Suprapubic skin (tissue), 3 donors: ENCODE results near the gene PTPRF.

Experiments used
- CTCF ChIP-seq, 2 donors: fragments of 200-600 bp in 1 of 2; fragments of 450-650 bp in 1 of 2; sonication (generic) in 1 of 2; IDR thresholded peaks; one replicate each; pipeline ENCODE4 v1.5.1; 2016 to 2019; ENCODE audit warnings: antibody characterized with exemption in 2 of 2, mild to moderate bottlenecking in 1 of 2, moderate library complexity in 1 of 2
- EP300 ChIP-seq: sonication (generic); formaldehyde crosslinking; IDR thresholded peaks from one replicate; pipeline ENCODE4 v1.6.1; 2017; ENCODE audit warnings: antibody characterized with exemption
- POLR2A ChIP-seq, 2 donors: fragments of 450-650 bp; IDR thresholded peaks; one replicate each; pipeline ENCODE4 v1.6.1; 2017; ENCODE audit warnings: antibody characterized with exemption in 2 of 2, mild to moderate bottlenecking in 2 of 2, moderate library complexity in 2 of 2

- TF ChIP-seq CTCF (IDR thresholded peaks at IDR 0.05) (no peak), POLR2A (IDR thresholded peaks at IDR 0.05) (no peak), EP300 (no peak)
These were observed 19.3 kb upstream of the PTPRF start for GRCh38 chr1:43511394-43511793.
